ENCODE data around the gene MYRFL. TPM values are rescaled to one million over a fixed set of nuclear protein-coding genes. Genes with fewer than 3 reads are reported as not detected.

Gene MYRFL
- total RNA-seq, 2 donors from 2014 or later, result not detected

- no peak for DNase-seq (ENCODE audit: low spot score)
- Histone ChIP-seq H3K4me3 (no peak overlapping the region), H3K9me3 (no peaks in the 10 kb centered on the region), H3K4me1 (peaks cover 0 to under 1% of the 10 kb centered on the region in 2 donors), H3K27ac (no peak overlapping the region), H3K27me3 (no peaks in the 10 kb centered on the region), H3K36me3 (no peaks in the 10 kb centered on the region)
- no peak for TF ChIP-seq CTCF (IDR thresholded peaks at IDR 0.05)
Measured at GRCh38 chr12:69981881-69982475, 157.0 kb downstream of the MYRFL start.

GRCh38 chr12:69984241-69984640, 159.2 kb downstream of the MYRFL start:
- no peak for TF ChIP-seq CTCF (IDR thresholded peaks at IDR 0.05)

GRCh38 chr12:69985656-69986055, 160.6 kb downstream of the MYRFL start:
- TF ChIP-seq CTCF (IDR thresholded peaks at IDR 0.05), result peak in 1 of 2 donors; percentile 16
- Histone ChIP-seq H3K4me1 (peaks cover 0 to 22% of the 10 kb centered on the region in 2 donors), H3K9me3 (no peaks in the 10 kb centered on the region), H3K36me3 (no peaks in the 10 kb centered on the region), H3K4me3 (no peak overlapping the region), H3K27ac (no peak overlapping the region), H3K27me3 (no peaks in the 10 kb centered on the region)
- no peak for DNase-seq (ENCODE audit: low spot score)

More at GRCh38 chr12:69984241-69984640, 159.2 kb downstream of the MYRFL start:
- DNase-seq (ENCODE audit: low spot score), result no peak
- Histone ChIP-seq H3K9me3 (no peaks in the 10 kb centered on the region), H3K27ac (no peak overlapping the region), H3K36me3 (no peaks in the 10 kb centered on the region), H3K27me3 (no peaks in the 10 kb centered on the region), H3K4me1 (peaks cover 0 to 21% of the 10 kb centered on the region in 2 donors), H3K4me3 (no peak overlapping the region)

- Histone ChIP-seq H3K27me3 (no peaks in the 10 kb centered on the region), H3K36me3 (no peaks in the 10 kb centered on the region), H3K4me1 (peaks cover 0 to 22% of the 10 kb centered on the region in 2 donors), H3K9me3 (no peaks in the 10 kb centered on the region), H3K4me3 (no peak overlapping the region), H3K27ac (no peak overlapping the region)
- no peak for TF ChIP-seq CTCF (IDR thresholded peaks at IDR 0.05)
- no peak for DNase-seq (ENCODE audit: low spot score)
Measured at GRCh38 chr12:69986114-69986513, 161.1 kb downstream of the MYRFL start.

- DNase-seq (ENCODE audit: low spot score), result no peak
- H3K4me3 ChIP-seq, result no peak overlapping the region
- H3K4me1 ChIP-seq, result peaks cover 0 to 22% of the 10 kb centered on the region in 2 donors
- TF ChIP-seq CTCF (IDR thresholded peaks at IDR 0.05), result no peak
- H3K27ac ChIP-seq, result peak overlapping the region; percentile 55 to 68
- no peaks in the 10 kb centered on the region for H3K27me3 ChIP-seq
- no peaks in the 10 kb centered on the region for H3K9me3 ChIP-seq
- H3K36me3 ChIP-seq, result no peaks in the 10 kb centered on the region
Measured at GRCh38 chr12:69987579-69988091, 162.6 kb downstream of the MYRFL start.
